ENCODE results near the gene MGMT.

The MGMT gene

DNA sequence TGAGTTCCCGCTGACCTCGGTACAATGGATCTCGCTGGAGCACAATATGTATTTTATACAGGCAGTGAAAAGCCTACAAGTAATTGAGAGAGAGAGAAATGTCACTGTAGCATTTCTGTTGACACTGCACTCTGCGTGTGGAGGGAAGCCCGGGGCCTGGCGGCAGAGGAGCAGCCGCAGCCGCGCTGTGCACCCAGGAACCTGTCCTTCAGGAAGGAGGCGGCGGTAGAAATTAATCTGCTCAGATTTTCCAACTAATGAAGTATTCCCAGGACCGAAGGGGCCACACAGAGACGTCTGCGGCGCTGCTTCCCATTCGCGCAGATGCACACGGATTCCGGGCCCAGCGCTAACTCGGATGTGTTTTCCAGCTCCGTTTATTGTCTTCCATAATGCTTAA is 327.0 kb downstream of the MGMT start:
- no peaks in the 10 kb centered on the region for H3K4me1 ChIP-seq (ENCODE audit: control insufficient read depth, insufficient read depth, low read length)
- no peaks in the 10 kb centered on the region for H3K27me3 ChIP-seq (ENCODE audit: control insufficient read depth, insufficient read depth, low read length, poor library complexity, severe bottlenecking)
- H3K36me3 ChIP-seq (ENCODE audit: control insufficient read depth, insufficient read depth, low read length): no peaks in the 10 kb centered on the region
- H3K4me3 ChIP-seq (ENCODE audit: insufficient read depth, low read depth, low read length): no peak overlapping the region
- H3K9me3 ChIP-seq (ENCODE audit: control insufficient read depth, low read length): no peaks in the 10 kb centered on the region
- no peak overlapping the region for H3K27ac ChIP-seq (ENCODE audit: insufficient read depth, low read depth, low read length, poor library complexity, severe bottlenecking)
- WGBS, 2 experiments: 91 to 95% methylated on average over 22 of the region's 22 CpGs

GRCh38 chr10:129796710-129797420 is 329.8 kb downstream of the MGMT start:
- WGBS, 2 experiments: 92 to 95% methylated on average over 14 of the region's 14 CpGs

GRCh38 chr10:129799942-129800341 is 332.9 kb downstream of the MGMT start:
- no peak overlapping the region for H3K27ac ChIP-seq (ENCODE audit: insufficient read depth, low read depth, low read length, poor library complexity, severe bottlenecking)
- peaks cover 5% of the 10 kb centered on the region for H3K9me3 ChIP-seq (ENCODE audit: control insufficient read depth, low read length)
- H3K4me1 ChIP-seq (ENCODE audit: control insufficient read depth, insufficient read depth, low read length): no peaks in the 10 kb centered on the region
- H3K4me3 ChIP-seq (ENCODE audit: insufficient read depth, low read depth, low read length): no peak overlapping the region
- no peaks in the 10 kb centered on the region for H3K36me3 ChIP-seq (ENCODE audit: control insufficient read depth, insufficient read depth, low read length)
- WGBS, 2 experiments: 66 to 70% methylated on average over 3 of the region's 3 CpGs
- no peaks in the 10 kb centered on the region for H3K27me3 ChIP-seq (ENCODE audit: control insufficient read depth, insufficient read depth, low read length, poor library complexity, severe bottlenecking)

More at GRCh38 chr10:129796710-129797420, 329.8 kb downstream of the MGMT start:
- Histone ChIP-seq H3K36me3 (ENCODE audit: control insufficient read depth, insufficient read depth, low read length) (no peaks in the 10 kb centered on the region), H3K27me3 (ENCODE audit: control insufficient read depth, insufficient read depth, low read length, poor library complexity, severe bottlenecking) (no peaks in the 10 kb centered on the region), H3K4me1 (ENCODE audit: control insufficient read depth, insufficient read depth, low read length) (no peaks in the 10 kb centered on the region), H3K27ac (ENCODE audit: insufficient read depth, low read depth, low read length, poor library complexity, severe bottlenecking) (no peak overlapping the region), H3K4me3 (ENCODE audit: insufficient read depth, low read depth, low read length) (no peak overlapping the region), H3K9me3 (ENCODE audit: control insufficient read depth, low read length) (no peaks in the 10 kb centered on the region)

DNA sequence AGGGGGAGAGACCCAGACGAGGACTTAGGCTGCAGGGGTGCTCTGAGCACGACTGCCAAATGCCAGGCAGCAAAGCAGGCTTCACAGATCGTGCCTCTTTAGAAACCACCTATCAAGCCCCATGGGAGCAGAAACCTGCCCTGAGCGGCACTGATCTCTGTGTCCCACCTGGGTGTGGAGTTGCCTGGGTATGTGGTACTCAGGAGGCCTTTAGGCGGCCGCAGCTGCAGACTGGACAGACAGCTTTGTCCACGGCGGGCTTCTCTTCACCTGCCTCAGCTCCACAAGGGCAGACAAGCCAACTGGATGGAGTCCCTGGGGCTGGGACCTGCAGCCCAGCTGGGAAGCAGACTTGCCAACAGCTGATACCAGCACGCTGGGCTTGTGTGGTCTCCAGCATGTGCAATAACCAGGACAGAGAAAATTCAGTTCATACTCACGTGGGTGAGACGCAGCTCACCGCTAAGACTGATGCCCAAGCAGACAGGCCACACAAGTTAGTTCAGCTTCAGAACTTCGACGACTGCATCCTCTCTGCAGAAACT is 333.8 kb downstream of the MGMT start:
- H3K9me3 ChIP-seq (ENCODE audit: control insufficient read depth, low read length): peaks cover 5% of the 10 kb centered on the region
- H3K27me3 ChIP-seq (ENCODE audit: control insufficient read depth, insufficient read depth, low read length, poor library complexity, severe bottlenecking): no peaks in the 10 kb centered on the region
- 83 to 88% methylated on average over 14 of the region's 14 CpGs for WGBS, 2 experiments
- H3K4me3 ChIP-seq (ENCODE audit: insufficient read depth, low read depth, low read length): no peak overlapping the region
- no peaks in the 10 kb centered on the region for H3K4me1 ChIP-seq (ENCODE audit: control insufficient read depth, insufficient read depth, low read length)
- no peaks in the 10 kb centered on the region for H3K36me3 ChIP-seq (ENCODE audit: control insufficient read depth, insufficient read depth, low read length)
- no peak overlapping the region for H3K27ac ChIP-seq (ENCODE audit: insufficient read depth, low read depth, low read length, poor library complexity, severe bottlenecking)

DNA sequence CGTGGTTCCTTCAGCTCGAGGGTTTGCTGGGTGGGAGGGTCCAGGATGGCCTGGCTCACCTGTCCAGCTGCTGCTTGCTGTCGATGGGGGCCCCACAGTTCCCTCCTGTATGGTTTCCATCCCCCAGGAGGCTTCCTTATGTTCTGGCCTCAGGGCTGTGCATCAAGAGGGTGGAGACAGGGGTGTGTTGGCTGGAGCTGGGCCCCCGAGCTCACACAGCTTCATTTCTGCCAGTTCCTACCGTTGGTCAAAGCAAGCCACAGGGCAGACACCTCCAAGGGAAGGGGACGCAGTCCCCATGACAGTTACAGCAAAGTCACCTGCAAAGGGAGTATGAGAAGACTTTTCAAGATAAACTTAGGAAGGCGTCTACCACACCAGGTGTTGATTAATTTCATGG is 340.2 kb downstream of the MGMT start:
- H3K27me3 ChIP-seq (ENCODE audit: control insufficient read depth, insufficient read depth, low read length, poor library complexity, severe bottlenecking): no peaks in the 10 kb centered on the region
- H3K27ac ChIP-seq (ENCODE audit: insufficient read depth, low read depth, low read length, poor library complexity, severe bottlenecking): no peak overlapping the region
- H3K4me3 ChIP-seq (ENCODE audit: insufficient read depth, low read depth, low read length): no peak overlapping the region
- no peaks in the 10 kb centered on the region for H3K36me3 ChIP-seq (ENCODE audit: control insufficient read depth, insufficient read depth, low read length)
- H3K4me1 ChIP-seq (ENCODE audit: control insufficient read depth, insufficient read depth, low read length): no peaks in the 10 kb centered on the region
- whole genome bisulfite sequencing, 2 experiments: 83 to 85% methylated on average over 7 of the region's 7 CpGs
- peaks cover 5% of the 10 kb centered on the region for H3K9me3 ChIP-seq (ENCODE audit: control insufficient read depth, low read length)

DNA sequence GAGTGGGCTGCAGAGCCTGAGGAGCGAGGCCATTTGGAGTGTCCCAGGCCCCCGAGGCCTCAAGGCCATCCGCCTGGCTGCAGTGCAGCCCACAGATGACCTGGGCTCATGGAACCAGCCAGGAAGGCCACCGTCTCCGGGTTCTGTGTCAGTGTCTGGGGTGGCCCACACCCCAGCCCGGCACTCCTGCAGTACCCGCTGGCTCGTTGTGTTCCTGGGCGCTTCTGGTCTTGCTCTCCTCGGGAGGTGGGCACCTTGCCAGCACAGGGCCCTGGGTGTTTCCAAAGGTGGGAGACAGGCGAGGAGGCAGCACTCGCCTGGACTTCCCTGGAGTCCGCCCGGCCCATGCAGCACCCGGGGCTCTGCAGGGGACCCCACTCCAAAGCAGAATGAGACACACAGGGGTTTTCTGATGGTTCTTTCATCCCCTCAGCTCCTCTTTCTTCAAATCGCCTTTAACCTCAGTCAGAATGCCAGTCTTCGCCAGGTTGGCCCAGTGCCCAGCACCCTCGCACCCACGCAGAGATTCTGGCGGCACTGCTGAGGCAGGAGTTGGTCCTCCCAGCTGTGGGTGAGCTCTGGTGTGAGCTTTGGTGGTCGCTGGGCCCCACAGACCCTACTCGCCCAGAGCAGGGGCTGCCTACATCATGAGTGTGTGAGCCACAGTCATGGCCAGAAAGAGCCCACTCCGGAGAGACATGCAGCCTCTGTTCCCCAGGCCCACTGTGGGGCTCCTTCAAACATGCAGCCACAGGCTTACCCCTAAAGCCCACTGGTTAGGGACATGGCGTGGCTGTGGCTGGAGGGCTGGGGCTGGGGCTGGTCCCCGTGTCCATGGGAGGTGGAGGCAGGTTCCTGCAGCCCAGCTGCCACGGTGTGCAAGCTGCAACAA is 341.3 kb downstream of the MGMT start:
- WGBS, 2 experiments: 93 to 94% methylated on average over 26 of the region's 26 CpGs
- no peak overlapping the region for H3K4me3 ChIP-seq (ENCODE audit: insufficient read depth, low read depth, low read length)
- no peak overlapping the region for H3K27ac ChIP-seq (ENCODE audit: insufficient read depth, low read depth, low read length, poor library complexity, severe bottlenecking)
- no peaks in the 10 kb centered on the region for H3K36me3 ChIP-seq (ENCODE audit: control insufficient read depth, insufficient read depth, low read length)
- H3K27me3 ChIP-seq (ENCODE audit: control insufficient read depth, insufficient read depth, low read length, poor library complexity, severe bottlenecking): no peaks in the 10 kb centered on the region
- H3K9me3 ChIP-seq (ENCODE audit: control insufficient read depth, low read length): peaks cover 5% of the 10 kb centered on the region
- H3K4me1 ChIP-seq (ENCODE audit: control insufficient read depth, insufficient read depth, low read length): no peaks in the 10 kb centered on the region

GRCh38 chr10:129809431-129809830 is 342.4 kb downstream of the MGMT start:
- peaks cover under 1% of the 10 kb centered on the region for H3K9me3 ChIP-seq (ENCODE audit: control insufficient read depth, low read length)
- no peak overlapping the region for H3K27ac ChIP-seq (ENCODE audit: insufficient read depth, low read depth, low read length, poor library complexity, severe bottlenecking)
- WGBS, 2 experiments: 92 to 93% methylated on average over 9 of the region's 9 CpGs
- no peaks in the 10 kb centered on the region for H3K4me1 ChIP-seq (ENCODE audit: control insufficient read depth, insufficient read depth, low read length)
- no peaks in the 10 kb centered on the region for H3K36me3 ChIP-seq (ENCODE audit: control insufficient read depth, insufficient read depth, low read length)
- H3K27me3 ChIP-seq (ENCODE audit: control insufficient read depth, insufficient read depth, low read length, poor library complexity, severe bottlenecking): no peaks in the 10 kb centered on the region
- no peak overlapping the region for H3K4me3 ChIP-seq (ENCODE audit: insufficient read depth, low read depth, low read length)

DNA sequence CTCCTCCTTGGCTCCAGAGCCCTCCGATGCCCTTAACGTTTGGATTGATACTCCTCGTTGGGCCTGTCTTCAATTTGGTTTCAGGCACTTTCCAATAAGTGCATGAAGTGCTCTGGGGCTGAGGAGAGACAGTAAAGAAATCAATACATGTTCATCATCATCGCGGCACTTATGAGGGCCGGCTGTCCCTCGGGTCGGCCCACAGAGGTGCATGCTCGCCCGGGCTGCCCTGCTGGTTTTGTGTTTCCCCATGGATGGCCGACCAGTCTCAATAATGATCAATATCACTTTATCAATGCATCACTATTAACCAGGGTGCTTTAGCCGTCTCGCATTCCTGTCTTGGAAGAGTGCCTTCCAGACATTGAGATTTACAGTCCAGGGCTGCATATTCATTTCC is 342.8 kb downstream of the MGMT start:
- 92 to 93% methylated on average over 13 of the region's 13 CpGs for WGBS, 2 experiments
- H3K4me1 ChIP-seq (ENCODE audit: control insufficient read depth, insufficient read depth, low read length): no peaks in the 10 kb centered on the region
- H3K27me3 ChIP-seq (ENCODE audit: control insufficient read depth, insufficient read depth, low read length, poor library complexity, severe bottlenecking): no peaks in the 10 kb centered on the region
- no peak overlapping the region for H3K27ac ChIP-seq (ENCODE audit: insufficient read depth, low read depth, low read length, poor library complexity, severe bottlenecking)
- H3K9me3 ChIP-seq (ENCODE audit: control insufficient read depth, low read length): no peaks in the 10 kb centered on the region
- no peaks in the 10 kb centered on the region for H3K36me3 ChIP-seq (ENCODE audit: control insufficient read depth, insufficient read depth, low read length)
- H3K4me3 ChIP-seq (ENCODE audit: insufficient read depth, low read depth, low read length): no peak overlapping the region

DNA sequence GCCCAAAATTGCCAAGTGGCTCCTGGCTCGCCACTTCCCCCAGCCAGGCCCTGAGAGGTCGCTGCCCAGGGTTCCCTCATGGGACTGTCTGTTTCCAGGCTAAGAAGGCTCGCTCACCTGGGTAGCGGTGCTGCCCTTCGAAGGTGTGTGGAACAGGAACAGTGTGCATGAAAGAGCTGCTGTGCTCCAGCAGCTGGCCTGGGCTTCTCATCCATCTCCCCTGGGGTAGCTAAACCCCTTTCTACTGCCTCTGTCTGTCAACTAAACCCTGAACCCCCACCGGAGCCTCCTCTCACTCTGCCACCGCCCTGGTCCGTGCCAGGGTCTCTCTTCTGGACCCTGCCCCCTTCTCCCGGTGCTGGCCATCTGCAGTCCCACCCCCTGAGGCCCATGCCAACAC is 344.2 kb downstream of the MGMT start:
- H3K9me3 ChIP-seq (ENCODE audit: control insufficient read depth, low read length): no peaks in the 10 kb centered on the region
- H3K4me1 ChIP-seq (ENCODE audit: control insufficient read depth, insufficient read depth, low read length): no peaks in the 10 kb centered on the region
- no peak overlapping the region for H3K4me3 ChIP-seq (ENCODE audit: insufficient read depth, low read depth, low read length)
- H3K27me3 ChIP-seq (ENCODE audit: control insufficient read depth, insufficient read depth, low read length, poor library complexity, severe bottlenecking): no peaks in the 10 kb centered on the region
- H3K36me3 ChIP-seq (ENCODE audit: control insufficient read depth, insufficient read depth, low read length): no peaks in the 10 kb centered on the region
- 92 to 94% methylated on average over 9 of the region's 9 CpGs for WGBS, 2 experiments
- H3K27ac ChIP-seq (ENCODE audit: insufficient read depth, low read depth, low read length, poor library complexity, severe bottlenecking): no peak overlapping the region

GRCh38 chr10:129812398-129812797 is 345.4 kb downstream of the MGMT start:
- Histone ChIP-seq H3K4me1 (ENCODE audit: control insufficient read depth, insufficient read depth, low read length) (no peaks in the 10 kb centered on the region), H3K27ac (ENCODE audit: insufficient read depth, low read depth, low read length, poor library complexity, severe bottlenecking) (no peak overlapping the region), H3K9me3 (ENCODE audit: control insufficient read depth, low read length) (no peaks in the 10 kb centered on the region), H3K27me3 (ENCODE audit: control insufficient read depth, insufficient read depth, low read length, poor library complexity, severe bottlenecking) (no peaks in the 10 kb centered on the region), H3K36me3 (ENCODE audit: control insufficient read depth, insufficient read depth, low read length) (no peaks in the 10 kb centered on the region), H3K4me3 (ENCODE audit: insufficient read depth, low read depth, low read length) (no peak overlapping the region)
- 92 to 97% methylated on average over 7 of the region's 7 CpGs for WGBS, 2 experiments

Measured in ectodermal cell (in vitro differentiated cells).